HG02943 (cell line): Measurements from ENCODE around the gene SENP8.
"Not testable (repeated sequence)": the region's sequence is repeated elsewhere in the genome, so short reads cannot be mapped to it uniquely, and the experiment has no call there.

Experiments
- ATAC-seq: cut with Tn5 transposase; IDR thresholded peaks from one replicate; pipeline ENCODE4 v1.9.1; 2021; ENCODE audit warnings: mild to moderate bottlenecking, low read depth, moderate library complexity; ENCODE audit not compliant: unreplicated experiment

The SENP8 gene

DNA sequence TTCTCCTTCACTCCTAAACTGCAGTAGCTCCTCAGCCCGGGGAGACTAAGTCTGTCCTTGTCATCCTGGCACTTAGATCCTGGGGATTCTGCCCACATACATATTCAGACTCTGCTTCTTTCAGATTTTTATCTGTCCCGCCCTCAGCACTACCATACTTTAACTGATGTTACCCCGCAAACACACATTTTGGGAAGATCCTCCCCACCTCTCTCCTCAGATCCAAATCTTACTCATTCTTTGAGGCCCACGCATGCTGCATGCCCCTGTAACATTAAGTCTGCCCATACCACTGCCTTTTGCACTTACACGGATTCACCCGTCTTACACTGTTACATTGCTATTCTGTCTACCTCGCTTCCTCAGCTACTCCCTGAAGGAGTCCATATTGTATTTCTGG, 36.1 kb downstream of the SENP8 start:
- ATAC-seq: no peak

DNA sequence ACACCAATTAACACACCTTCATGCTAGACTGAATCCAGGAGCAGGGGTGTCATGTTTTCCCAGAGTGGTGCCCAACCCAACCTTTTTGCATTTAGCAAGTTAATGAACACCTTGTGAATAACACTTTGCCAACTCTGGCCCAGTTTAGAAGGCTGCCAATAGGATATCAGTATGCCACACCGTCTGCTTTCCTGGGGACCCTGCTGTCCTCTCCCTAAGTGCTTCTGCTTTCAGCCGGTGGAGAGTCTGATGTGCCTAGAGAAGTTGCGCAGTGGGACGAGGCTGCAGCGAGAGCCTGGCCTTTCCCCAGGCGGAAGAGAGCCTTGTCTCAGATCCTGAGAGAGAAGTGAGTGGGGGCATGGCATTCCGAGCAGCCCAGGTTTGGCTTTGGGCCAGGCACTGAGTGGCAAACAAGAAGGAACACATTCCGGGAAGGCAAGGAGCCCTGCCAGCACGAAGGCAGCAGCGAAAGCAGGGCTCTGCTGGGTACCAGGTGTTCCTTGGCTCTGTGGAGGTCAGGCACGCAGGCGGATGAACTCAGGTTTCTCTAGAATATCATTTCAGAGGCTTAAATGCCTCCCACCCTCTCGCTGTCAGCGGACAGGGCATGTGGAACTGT, 36.9 kb downstream of the SENP8 start:
- ATAC-seq: no peak

DNA sequence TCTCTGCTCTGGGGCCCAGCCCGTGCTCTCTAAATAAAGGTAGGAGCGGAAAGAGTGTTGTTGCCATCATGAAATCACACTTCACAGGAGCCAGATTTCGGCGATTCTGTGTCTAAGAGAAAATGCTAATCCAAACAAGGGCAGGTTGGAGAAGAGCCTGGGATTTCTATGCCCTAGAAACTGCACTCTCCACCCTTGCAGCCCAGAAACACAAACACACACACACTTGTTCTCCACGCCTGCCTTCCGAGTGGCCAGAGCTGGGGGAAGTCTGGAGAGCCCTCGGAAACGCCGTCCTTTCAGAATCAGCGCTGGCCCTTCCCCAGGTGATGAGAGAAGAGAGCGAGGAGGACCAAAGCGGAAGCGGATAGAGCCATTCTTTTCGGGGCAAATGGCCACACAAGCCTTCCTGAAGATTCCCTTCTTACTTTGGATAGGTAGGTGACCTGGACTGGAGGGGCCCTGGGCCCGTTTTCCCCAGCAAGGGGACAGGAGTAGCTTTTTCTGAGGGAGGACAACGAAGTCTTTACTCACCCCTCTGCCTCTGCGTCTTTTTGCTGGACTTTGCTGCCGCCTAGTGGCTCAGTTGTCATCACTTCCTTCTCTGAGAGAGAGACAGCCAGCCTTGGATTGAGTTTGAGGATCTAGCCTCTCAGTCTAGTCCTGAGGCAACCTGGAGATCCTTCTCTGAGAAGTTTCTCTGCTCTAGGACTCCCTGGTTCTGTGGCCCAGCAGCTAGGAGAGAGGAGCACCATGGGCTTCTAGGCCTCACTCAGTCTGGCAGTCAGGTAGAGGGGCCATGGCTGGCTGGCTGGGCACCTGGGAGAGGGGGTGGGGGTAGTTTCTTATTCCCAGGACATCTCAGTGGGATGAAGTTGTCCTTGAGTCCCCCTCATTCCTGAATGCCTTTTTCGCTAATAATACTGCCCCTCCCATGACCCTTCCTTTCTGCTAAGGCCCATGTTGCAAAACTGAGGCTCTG, 37.7 kb downstream of the SENP8 start:
- no peak for ATAC-seq

DNA sequence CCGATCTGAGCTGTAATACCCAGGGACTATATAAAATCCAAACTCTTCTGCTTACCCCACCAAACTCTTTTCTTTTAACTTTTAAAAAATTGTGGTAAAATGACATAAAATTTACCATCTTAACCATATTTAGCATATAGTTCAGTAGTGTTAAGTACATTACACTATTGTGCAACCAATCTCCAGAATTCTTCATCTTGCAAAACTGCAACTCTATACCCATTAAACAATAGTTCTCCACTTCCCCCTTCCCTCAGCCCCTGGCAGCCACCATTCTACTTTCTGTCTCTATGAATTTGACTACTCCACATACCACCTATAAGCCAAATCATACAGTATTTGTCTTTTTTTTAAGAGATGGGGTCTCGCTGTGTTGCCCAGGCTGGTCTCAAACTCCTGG, 38.7 kb downstream of the SENP8 start:
- no peak for ATAC-seq

DNA sequence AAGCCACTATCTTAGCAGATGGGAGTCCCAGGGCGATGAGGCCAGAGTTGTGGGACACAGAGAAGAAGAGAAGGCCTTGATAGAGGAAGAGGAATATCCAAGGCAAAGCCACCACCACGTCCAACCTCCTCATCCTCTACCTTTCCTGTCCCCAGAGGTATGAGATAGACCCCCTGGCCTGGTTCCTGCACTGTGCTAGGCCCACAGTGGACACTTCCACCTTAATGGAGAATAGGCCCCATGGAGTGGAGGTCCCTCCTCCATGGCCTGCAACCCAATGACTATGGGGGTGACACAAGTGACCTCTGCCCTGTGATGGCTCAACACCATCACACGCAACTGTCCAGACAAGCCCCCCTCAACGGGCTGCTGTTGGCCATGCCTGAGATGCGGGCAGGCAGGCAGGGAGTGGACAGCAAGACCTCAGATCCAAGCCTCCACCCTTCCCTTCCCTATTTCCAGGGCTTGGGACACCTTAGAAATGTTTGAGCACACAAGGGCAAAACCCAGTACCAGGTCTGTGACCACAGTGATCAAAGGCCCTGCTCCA, 42.6 kb downstream of the SENP8 start:
- ATAC-seq: no peak

DNA sequence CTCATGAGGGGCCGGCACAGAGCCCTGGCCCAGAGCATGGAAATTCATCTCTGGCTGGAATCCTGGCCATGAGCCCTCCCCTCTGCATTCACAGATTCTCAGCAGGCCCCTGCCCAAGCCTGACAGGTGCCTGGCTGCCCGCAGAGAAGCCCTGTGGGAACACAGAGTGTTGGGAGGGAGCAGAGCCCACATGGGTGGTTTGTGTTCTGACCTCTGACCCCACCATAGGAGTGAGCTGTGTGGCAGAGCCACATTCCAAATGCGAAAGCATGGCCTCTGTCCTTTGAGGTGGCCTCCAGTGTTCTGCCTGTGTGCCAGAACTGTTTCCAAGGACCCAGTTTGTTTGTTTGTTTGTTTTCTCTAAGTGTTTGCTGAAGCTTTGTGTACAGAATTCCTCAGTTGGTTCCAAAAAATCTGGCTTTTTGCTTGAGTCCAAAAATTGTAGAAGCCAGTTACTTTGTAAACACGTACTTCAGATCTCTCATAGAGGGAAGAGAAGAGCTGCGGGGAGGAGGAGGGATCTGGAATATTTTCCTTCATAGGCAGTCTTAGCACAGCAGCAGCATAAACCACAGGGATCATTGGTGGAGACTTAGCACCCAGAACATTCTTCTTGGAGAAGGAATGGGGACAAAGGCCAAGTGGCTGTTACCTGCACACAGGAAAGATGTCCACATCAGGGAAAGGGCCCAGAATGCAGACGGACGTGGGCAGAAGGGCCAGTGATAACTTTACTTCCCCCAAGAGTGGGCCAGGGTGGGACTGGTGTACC, 43.3 kb downstream of the SENP8 start:
- ATAC-seq: no peak

DNA sequence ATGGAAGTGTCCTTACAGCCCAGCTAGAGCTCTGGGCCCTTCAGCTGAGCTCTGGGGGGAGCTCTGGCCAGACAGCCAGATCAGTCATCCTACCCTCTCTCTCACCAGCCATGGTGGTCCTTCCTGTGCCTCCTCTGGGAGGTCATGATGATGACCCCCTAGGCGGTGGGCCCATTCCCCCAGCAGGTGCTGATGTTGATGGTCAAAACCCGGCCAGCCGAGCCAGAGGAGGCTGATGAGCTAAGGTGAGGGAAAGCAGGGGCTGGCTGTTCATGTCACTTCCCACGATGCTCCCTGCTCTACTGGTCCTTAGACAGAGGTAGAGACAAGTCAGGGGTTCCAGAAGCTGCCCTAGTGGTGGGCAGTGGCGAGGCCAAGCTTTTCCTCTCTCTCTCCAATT, 44.4 kb downstream of the SENP8 start:
- ATAC-seq: no peak

DNA sequence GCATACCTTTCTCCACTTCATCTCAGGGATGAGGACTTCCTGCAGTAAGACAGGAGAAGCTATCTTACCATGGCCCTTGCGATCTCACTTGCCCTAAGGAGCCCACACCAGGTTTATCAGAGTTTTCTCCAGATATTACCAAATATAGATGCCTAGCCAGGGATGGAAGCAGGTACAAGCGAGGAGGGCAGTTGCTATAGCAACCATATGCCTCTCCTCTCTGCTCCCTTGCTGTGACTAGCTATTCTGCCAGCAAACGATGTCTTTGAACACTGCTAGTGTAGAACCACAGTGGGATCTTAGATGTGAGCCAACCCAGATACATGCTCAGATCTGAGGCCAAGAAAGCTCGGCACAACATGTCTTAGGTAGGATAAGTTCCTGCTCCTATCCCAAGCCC, 45.5 kb downstream of the SENP8 start:
- ATAC-seq: no peak

DNA sequence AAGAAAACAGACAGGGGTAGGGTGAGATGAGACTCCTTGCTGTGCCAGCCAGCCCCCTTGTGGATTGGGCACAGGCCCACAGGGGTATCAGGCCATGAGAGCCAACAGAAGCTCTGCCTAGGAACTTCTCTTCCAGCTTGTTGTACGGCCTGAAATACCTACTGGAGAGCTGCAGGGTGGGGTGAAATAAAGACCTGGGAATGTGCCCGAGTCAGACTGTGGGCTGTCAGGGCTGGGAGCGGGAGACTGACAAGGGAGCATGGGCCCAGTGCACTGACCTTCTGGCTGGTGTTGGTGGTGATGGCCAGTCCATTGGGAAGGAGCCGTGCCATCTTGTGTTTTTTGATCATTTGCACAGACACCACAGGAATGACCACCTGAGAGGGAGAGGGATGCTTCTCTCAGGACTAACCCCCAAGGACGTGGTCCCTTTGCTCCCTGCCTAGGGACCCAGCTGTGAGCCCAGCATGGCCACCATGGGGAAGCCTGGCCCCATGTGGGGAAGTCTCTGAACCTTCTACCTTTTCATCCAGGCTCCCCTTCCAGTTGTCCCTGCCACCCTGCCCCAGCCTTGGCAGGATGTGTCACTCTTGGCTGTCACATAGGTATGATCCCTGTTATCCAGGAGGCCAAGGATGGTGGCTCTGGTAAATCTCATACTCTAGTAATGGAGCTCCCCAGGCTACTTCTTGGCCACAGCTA, 48.7 kb downstream of the SENP8 start:
- no peak for ATAC-seq

DNA sequence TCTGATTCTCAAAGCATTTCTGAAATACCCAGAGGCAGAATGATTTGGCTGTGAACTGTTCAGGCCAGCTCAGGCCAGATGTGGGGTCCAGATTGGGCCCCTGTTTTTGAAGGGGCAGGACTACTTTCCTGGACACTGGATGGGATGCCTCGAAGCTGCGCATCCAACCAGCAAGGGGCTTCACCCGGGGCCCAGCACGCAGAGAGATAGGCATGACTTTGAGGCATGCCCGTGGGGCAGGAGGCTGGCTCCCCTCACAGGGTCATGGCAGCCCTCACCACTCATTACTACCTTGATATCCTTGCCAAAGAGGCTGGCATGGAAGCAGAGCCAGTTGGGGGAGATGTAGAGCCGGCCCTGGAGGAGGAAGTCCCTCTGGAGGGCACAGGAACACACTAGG, 49.2 kb downstream of the SENP8 start:
- no peak for ATAC-seq

DNA sequence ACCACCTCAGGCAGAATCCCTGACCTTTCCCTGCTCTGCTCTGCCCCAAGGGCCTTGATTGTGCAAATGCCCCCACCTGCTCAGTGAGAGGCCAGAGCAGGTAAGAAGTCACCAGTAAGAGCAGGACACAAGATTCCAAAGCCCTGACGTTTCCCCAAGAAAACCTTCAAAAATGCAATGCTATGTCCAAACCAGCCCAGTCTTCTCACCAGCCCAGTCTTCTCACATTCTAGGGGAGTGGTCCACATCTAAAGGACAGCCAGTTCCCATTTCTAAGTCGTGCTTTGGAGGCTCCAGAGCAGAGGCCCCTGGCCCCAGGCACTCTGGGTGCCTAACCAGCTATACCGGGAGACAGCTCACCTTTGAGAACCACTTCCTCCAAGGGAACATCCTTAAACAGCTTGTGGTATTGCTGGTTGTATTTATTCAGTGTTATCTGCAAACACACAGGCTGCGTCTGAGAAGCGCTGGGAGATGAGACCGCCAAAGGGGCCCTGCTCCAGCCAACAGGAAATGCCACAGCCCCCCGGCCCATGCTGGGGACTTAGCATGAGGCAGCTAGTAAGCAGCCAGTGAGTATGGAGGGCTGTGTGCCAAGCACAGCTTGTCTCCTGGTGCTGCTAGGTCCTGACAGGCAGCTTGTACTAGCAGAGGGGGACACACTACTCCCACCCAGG, 50.1 kb downstream of the SENP8 start:
- ATAC-seq: no peak

DNA sequence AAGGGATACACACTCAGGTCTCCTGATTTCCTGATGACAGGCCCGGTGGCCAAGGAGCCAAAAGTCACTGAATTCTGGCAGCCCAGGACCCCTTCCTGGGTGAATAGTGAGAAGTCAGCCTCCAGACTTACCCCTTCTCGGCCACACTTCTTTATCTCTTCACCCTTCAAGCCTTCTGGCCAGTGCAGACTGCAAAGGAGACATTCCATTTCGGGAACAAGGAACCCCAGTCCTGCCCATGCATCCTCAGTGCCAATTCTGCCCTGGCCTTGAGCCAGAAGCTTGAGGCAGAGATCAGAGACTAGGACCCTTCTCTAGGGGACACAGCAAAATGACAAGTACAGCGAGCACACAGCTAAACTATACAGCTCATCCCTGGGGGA, 50.6 kb downstream of the SENP8 start:
- no peak for ATAC-seq

DNA sequence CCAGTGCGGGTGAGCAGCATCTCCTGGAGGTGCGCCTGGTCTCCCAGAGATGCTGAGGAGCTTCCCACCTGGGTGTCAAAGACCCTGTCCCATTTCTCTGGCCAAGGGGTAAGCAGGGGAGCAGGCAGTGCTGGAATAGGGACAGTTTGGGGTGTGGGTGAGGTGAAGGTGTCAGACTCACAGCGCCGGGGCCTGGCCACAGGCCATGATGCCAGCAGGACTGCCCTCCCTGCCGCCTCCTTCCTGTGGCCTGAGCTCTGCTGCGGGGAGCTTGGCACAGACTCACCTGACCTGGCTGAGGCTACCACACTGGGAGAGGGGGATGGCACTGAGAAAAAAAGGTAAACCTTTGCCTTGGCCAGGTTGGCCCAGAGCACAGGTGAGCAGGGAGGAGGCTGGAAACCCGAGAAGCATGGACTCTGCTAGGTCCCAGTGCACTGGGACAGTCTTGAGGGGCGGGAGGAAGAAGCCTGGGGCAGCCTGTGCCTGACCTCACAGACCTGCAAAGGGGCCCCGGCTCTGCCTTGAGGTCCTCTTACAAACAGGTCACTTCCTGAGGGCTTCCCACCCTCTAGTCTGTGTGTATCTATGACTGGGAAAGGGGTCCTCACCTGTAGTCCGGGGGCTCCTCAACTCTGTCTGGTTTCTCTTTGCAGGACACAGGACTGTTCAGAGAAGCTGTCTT, 51.2 kb downstream of the SENP8 start:
- ATAC-seq: no peak

DNA sequence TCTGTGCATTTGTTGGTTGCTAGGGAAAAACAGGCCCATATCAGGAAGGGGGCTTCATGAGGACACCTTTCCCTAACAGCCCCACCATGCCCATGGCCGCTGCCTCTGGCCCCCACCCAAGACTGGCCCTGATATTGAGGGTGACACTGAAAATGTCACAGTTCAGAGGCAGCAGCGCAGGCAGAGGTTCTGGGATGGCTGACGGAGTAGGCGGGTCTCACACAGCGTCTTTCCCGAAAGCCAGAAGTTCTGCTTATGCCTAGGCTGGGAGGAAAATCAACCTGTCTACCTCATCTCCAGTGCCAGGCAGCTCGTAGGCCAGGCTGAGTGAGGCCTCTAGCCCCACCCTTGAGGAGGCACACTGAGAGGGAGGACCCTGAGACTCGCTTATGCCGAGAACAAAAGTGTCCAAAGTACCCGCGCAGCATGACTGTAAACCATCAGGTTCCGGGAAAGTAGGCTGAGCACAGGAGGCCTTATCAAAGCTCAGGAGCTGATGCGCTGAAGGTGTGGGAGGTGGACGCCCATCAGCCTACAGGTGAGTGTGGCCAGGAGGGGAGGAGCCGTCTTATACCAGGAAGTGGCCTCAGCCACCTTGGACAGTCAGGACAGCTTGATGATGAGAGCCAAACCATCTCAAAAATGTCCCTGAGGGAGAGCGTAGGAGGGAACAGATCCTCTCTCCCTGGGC, 51.9 kb downstream of the SENP8 start:
- no peak for ATAC-seq

DNA sequence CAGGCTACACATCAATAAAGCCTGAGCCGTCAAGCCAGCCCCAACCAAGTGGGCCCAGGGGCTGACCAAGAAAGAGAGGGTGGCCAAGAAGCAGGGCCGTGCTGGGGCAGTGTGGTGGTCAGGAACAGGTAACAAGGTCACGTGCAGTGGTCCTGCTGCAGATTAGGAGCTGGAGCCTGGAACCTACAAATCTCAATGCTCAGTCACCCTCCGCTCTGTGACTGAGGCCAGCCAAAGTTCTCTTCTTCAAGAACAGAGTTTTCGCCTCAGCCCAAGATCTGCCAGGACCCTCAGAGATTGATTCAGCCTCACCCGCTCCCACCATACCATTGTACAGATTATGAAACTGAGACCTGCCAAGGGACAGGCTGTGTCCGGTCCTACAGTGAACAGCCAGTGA, 52.5 kb downstream of the SENP8 start:
- no peak for ATAC-seq

DNA sequence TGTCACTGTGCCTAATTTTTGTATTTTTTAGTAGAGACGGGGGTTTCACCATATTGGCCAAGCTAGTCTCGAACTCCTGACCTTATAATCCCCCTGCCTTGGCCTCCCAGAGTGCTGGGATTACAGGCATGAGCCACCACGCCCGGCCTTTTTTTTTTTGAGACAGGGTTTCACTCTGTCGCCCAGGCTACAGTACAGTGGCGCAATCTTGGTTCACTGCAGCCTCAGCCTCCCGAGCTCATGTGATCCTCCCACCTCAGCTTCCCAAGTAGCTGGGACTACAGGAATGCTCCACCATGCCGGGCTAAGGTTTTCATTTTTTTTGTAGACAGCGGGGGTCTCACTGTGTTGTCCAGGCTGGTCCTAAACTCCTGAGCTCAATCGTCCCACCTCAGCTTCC, 53.8 kb downstream of the SENP8 start:
- not testable (repeated sequence) for ATAC-seq

DNA sequence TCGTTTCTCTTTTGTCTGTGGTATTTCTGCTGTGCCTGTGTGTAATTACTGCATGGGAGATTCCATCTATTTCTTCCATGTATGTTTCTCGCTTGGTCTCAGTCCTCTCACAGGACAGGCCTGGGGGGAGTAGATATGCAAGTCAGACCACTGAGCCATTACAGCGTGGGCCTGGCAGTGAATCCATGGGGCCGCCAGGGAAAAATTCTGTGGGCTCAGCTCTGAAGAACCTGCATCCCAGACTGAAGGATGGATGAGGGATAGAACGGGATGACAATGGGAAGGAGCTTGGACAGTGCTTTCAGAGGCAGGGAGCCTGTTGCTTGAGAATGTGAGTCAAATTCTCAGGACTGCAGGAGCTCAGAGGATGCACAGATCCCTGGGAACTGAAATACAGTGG, 54.6 kb downstream of the SENP8 start:
- no peak for ATAC-seq

DNA sequence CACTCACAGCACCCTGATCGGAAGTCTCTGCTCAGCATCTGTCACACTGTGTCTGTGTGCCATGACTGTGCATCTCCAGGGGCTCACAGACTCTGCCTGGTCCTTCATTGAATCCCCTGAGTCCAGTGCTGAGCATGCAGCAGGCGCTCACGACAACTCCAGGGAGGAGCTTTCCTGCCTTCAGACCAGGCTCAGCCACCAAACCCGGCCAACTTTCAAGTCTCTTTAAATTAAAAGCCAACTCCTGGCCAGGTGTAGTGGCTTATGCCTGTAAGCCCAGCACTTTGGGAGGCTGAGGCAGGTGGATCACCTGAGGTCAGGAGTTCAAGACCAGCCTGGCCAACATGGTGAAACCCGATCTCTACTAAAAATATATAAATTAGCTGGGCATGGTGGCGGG, 55.2 kb downstream of the SENP8 start:
- no peak for ATAC-seq
